ENCODE data around the gene CD101.

The CD101 gene

GRCh38 chr1:117025568-117025967, 24.0 kb downstream of the CD101 start:
- H3K4me3 ChIP-seq (ENCODE audit: low read depth, low read length) = no peak overlapping the region
- ChIA-PET POLR2A (no interaction called here), CTCF (no interaction called here)
- DNase-seq (ENCODE audit: low read depth, low spot score) = no peak
- TF ChIP-seq CTCF (IDR thresholded peaks at IDR 0.05; ENCODE audit: insufficient read depth, low read length, missing control alignments) = no peak

GRCh38 chr1:117026361-117026760, 24.8 kb downstream of the CD101 start:
- no peak for TF ChIP-seq CTCF (IDR thresholded peaks at IDR 0.05; ENCODE audit: insufficient read depth, low read length, missing control alignments)
- POLR2A ChIA-PET = no interaction called here
- DNase-seq (ENCODE audit: low read depth, low spot score) = no peak
- H3K4me3 ChIP-seq (ENCODE audit: low read depth, low read length) = no peak overlapping the region
- CTCF ChIA-PET = no interaction called here

- TF ChIP-seq CTCF (IDR thresholded peaks at IDR 0.05; ENCODE audit: insufficient read depth, low read length, missing control alignments) = no peak
- CTCF ChIA-PET = no interaction called here
- no peak overlapping the region for H3K4me3 ChIP-seq (ENCODE audit: low read depth, low read length)
- DNase-seq (ENCODE audit: low read depth, low spot score) = no peak
- POLR2A ChIA-PET = no interaction called here
Measured at GRCh38 chr1:117029685-117030084, 28.1 kb downstream of the CD101 start.

- POLR2A ChIA-PET = no interaction called here
- DNase-seq (ENCODE audit: low read depth, low spot score) = no peak
- TF ChIP-seq CTCF (IDR thresholded peaks at IDR 0.05; ENCODE audit: insufficient read depth, low read length, missing control alignments) = no peak
- no peak overlapping the region for H3K4me3 ChIP-seq (ENCODE audit: low read depth, low read length)
- CTCF ChIA-PET = no interaction called here
Measured at GRCh38 chr1:117030271-117030877, 28.8 kb downstream of the CD101 start.

GRCh38 chr1:117032266-117032665, 30.7 kb downstream of the CD101 start:
- ChIA-PET CTCF (interaction anchor here (0.7 kb wide), 2 partner anchors 13 to 294 kb away, joined by 3 read pairs; no protein-coding TSS in a partner anchor), POLR2A (no interaction called here)
- H3K4me3 ChIP-seq (ENCODE audit: low read depth, low read length) = no peak overlapping the region
- TF ChIP-seq CTCF (IDR thresholded peaks at IDR 0.05; ENCODE audit: insufficient read depth, low read length, missing control alignments) = no peak
- no peak for DNase-seq (ENCODE audit: low read depth, low spot score)

- H3K4me3 ChIP-seq (ENCODE audit: low read depth, low read length) = no peak overlapping the region
- CTCF ChIA-PET = interaction anchor here (0.7 kb wide), 2 partner anchors 13 to 294 kb away, joined by 3 read pairs; no protein-coding TSS in a partner anchor
- no peak for TF ChIP-seq CTCF (IDR thresholded peaks at IDR 0.05; ENCODE audit: insufficient read depth, low read length, missing control alignments)
- DNase-seq (ENCODE audit: low read depth, low spot score) = no peak
- POLR2A ChIA-PET = no interaction called here
Measured at GRCh38 chr1:117032681-117033539, 31.4 kb downstream of the CD101 start.
